H1 (cell line): ENCODE results near the gene ATP2C1. TPM values are rescaled to one million over a fixed set of nuclear protein-coding genes. Genes with fewer than 3 reads are reported as not detected.

Experiments used
- CTCF ChIA-PET: fragments of 300-600 bp; sonication (Branson Sonifier 250); formaldehyde crosslinking; loops from one replicate; lab custom pipeline; 2021; ENCODE audit not compliant: partially characterized antibody; lab: Charles Lee
- POLR2A ChIA-PET: fragments of 300-600 bp; sonication (Branson Sonifier 250); formaldehyde crosslinking; loops from one replicate; lab custom pipeline; 2021; ENCODE audit warnings: inconsistent platforms; ENCODE audit not compliant: partially characterized antibody; lab: Charles Lee
- DNase-seq, 2 experiments: peaks; one replicate each; pipeline versions ENCODE4 v3.0.0 to v3.0.0-alpha.2; 2010 to 2022; ENCODE audit warnings: low spot score in 2 of 2, low read depth in 1 of 2, mixed read lengths in 1 of 2
- FAIRE-seq: peaks from 2 replicates; lab custom pipeline; 2011; peaks lifted over from hg19 to GRCh38; lab: Jason Lieb, UNC
- H2AFZ ChIP-seq: 2 replicates; pipeline ENCODE4 v1.8.1; 2012; ENCODE audit warnings: low read length, inconsistent platforms
- H2AK5ac ChIP-seq: 2 replicates; pipeline ENCODE4 v1.6.1; 2013; ENCODE audit warnings: low read depth, low read length
- H2BK120ac ChIP-seq: replicated peaks from 2 replicates; pipeline ENCODE3; 2013; ENCODE audit warnings: low read depth, low read length, inconsistent platforms
- H2BK12ac ChIP-seq: 2 replicates; pipeline ENCODE4 v1.6.1; 2013; ENCODE audit warnings: low read depth, low read length
- H2BK15ac ChIP-seq: 2 replicates; pipeline ENCODE4 v1.6.1; 2013; ENCODE audit warnings: low read length
- H2BK20ac ChIP-seq: 2 replicates; pipeline ENCODE4 v1.6.1; 2013; ENCODE audit warnings: low read length
- H2BK5ac ChIP-seq: 2 replicates; pipeline ENCODE4 v1.6.1; 2013; ENCODE audit warnings: low read depth, low read length
- H3K14ac ChIP-seq: 2 replicates; pipeline ENCODE4 v1.6.1; 2013; ENCODE audit warnings: inconsistent platforms; ENCODE audit not compliant: insufficient read length
- H3K18ac ChIP-seq: 2 replicates; pipeline ENCODE4 v1.6.1; 2013; ENCODE audit warnings: low read length; ENCODE audit errors: extremely low read depth
- H3K23ac ChIP-seq: 2 replicates; pipeline ENCODE4 v1.6.1; 2013; ENCODE audit warnings: inconsistent platforms; ENCODE audit not compliant: insufficient read length
- H3K23me2 ChIP-seq: 2 replicates; pipeline ENCODE4 v1.6.1; 2013; ENCODE audit warnings: low read depth, low read length
- H3K27ac ChIP-seq: 2 replicates; pipeline ENCODE4 v1.6.1; 2011; ENCODE audit warnings: low read depth, low read length, inconsistent platforms
- H3K27me3 ChIP-seq, 4 experiments: replicated peaks in 1 of 4; 1 replicate in 1 of 4; 2 replicates in 3 of 4; pipeline versions ENCODE4 v1.6.1 to v1.8.1; 2011 to 2013; ENCODE audit warnings: low read length in 3 of 4, mild to moderate bottlenecking in 3 of 4, inconsistent platforms in 2 of 4, mixed read lengths in 2 of 4, moderate library complexity in 1 of 4; ENCODE audit not compliant: control insufficient read depth in 3 of 4, insufficient read depth in 3 of 4; ENCODE audit errors: extremely low read depth in 1 of 4
- H3K36me3 ChIP-seq, 4 experiments: 2 replicates each; pipeline versions ENCODE4 v1.6.1 to v1.8.1; 2011 to 2013; ENCODE audit warnings: mild to moderate bottlenecking in 4 of 4, low read length in 3 of 4, moderate library complexity in 2 of 4, control low read depth in 1 of 4, inconsistent platforms in 1 of 4; ENCODE audit not compliant: insufficient read depth in 4 of 4, control insufficient read depth in 2 of 4
- H3K4ac ChIP-seq: replicated peaks from 2 replicates; pipeline ENCODE3; 2013; ENCODE audit warnings: low read length, low read depth, mixed read lengths, inconsistent platforms; ENCODE audit not compliant: insufficient read length
- H3K4me1 ChIP-seq, 4 experiments: replicated peaks in 1 of 4; 1 replicate in 1 of 4; 2 replicates in 3 of 4; pipeline versions ENCODE4 v1.6.1 to v1.8.1; 2011 to 2013; ENCODE audit warnings: low read length in 3 of 4, inconsistent platforms in 2 of 4, mixed read lengths in 1 of 4; ENCODE audit not compliant: insufficient read depth in 4 of 4, control insufficient read depth in 3 of 4
- H3K4me2 ChIP-seq, 2 experiments: 2 replicates each; pipeline versions ENCODE4 v1.6.1 to v1.8.1; 2011 to 2013; ENCODE audit warnings: low read depth in 2 of 2, low read length in 2 of 2, control low read depth in 1 of 2, inconsistent platforms in 1 of 2, mild to moderate bottlenecking in 1 of 2; ENCODE audit not compliant: insufficient read depth in 1 of 2
- H3K4me3 ChIP-seq, 4 experiments: fragments of 200-600, 300-600 bp in 1 of 4; sonication (generic), shearing (Covaris generic), sonication (Bioruptor Twin) in 1 of 4; 2 replicates each; pipeline versions ENCODE4 v1.5.1 to v1.8.1; 2011 to 2016; ENCODE audit warnings: low read length in 4 of 4, low read depth in 3 of 4, control low read depth in 2 of 4, inconsistent platforms in 2 of 4, mild to moderate bottlenecking in 2 of 4, mixed read lengths in 1 of 4, moderate library complexity in 1 of 4; ENCODE audit not compliant: insufficient read depth in 2 of 4; ENCODE audit errors: extremely low read depth in 1 of 4
- H3K56ac ChIP-seq: replicated peaks from 2 replicates; pipeline ENCODE3; 2013; ENCODE audit warnings: low read depth, mild to moderate bottlenecking, mixed read lengths, low read length, inconsistent platforms; ENCODE audit not compliant: insufficient read length
- H3K79me1 ChIP-seq: 2 replicates; pipeline ENCODE4 v1.6.1; 2013; ENCODE audit warnings: low read depth, low read length, control low read depth
- H3K79me2 ChIP-seq, 2 experiments: 2 replicates each; pipeline versions ENCODE4 v1.6.1 to v1.8.1; 2012 to 2013; ENCODE audit warnings: low read length in 2 of 2, mild to moderate bottlenecking in 2 of 2, inconsistent platforms in 1 of 2; ENCODE audit not compliant: insufficient read depth in 2 of 2, control insufficient read depth in 1 of 2
- H3K9ac ChIP-seq, 4 experiments: replicated peaks in 1 of 4; 1 replicate in 1 of 4; 2 replicates in 3 of 4; pipeline versions ENCODE4 v1.6.1 to v1.8.1; 2011 to 2013; ENCODE audit warnings: low read depth in 3 of 4, low read length in 3 of 4, control low read depth in 2 of 4, mild to moderate bottlenecking in 2 of 4, moderate library complexity in 2 of 4, inconsistent platforms in 1 of 4; ENCODE audit errors: extremely low read depth in 1 of 4
- H3K9me3 ChIP-seq, 2 experiments: 2 replicates each; pipeline versions ENCODE4 v1.6.1 to v1.8.1; 2012 to 2013; ENCODE audit warnings: mild to moderate bottlenecking in 2 of 2, moderate library complexity in 2 of 2, control low read depth in 1 of 2, inconsistent platforms in 1 of 2, low read depth in 1 of 2, low read length in 1 of 2, mixed read lengths in 1 of 2; ENCODE audit not compliant: insufficient read depth in 2 of 2
- H4K20me1 ChIP-seq, 2 experiments: replicated peaks in 1 of 2; 2 replicates each; pipeline versions ENCODE3 to v1.8.1; 2011 to 2013; ENCODE audit warnings: inconsistent platforms in 2 of 2, low read length in 2 of 2, mild to moderate bottlenecking in 1 of 2; ENCODE audit not compliant: insufficient read depth in 2 of 2, control insufficient read depth in 1 of 2
- H4K5ac ChIP-seq: 2 replicates; pipeline ENCODE4 v1.6.1; 2013; ENCODE audit warnings: low read length, low read depth, mixed read lengths, inconsistent platforms; ENCODE audit not compliant: insufficient read length
- H4K8ac ChIP-seq: 2 replicates; pipeline ENCODE4 v1.8.0; 2013; ENCODE audit warnings: mild to moderate bottlenecking, moderate library complexity, low read length, inconsistent platforms; ENCODE audit not compliant: insufficient read depth; ENCODE audit errors: extremely low read depth
- H4K91ac ChIP-seq: replicated peaks from 2 replicates; pipeline ENCODE3; 2013; ENCODE audit warnings: low read length, mixed read lengths, inconsistent platforms; ENCODE audit not compliant: insufficient read length
- CBX5 ChIP-seq: fragments of 300-800, 300-1000 bp; sonication (generic); IDR thresholded peaks from 2 replicates; pipeline ENCODE4 v1.7.1; 2016; ENCODE audit warnings: antibody characterized with exemption, low read length, low read depth
- EGR1 ChIP-seq: IDR thresholded peaks from 2 replicates; pipeline ENCODE4 v1.6.1; 2011; ENCODE audit warnings: low read depth, low read length, borderline replicate concordance
- KDM4A ChIP-seq: IDR thresholded peaks from one replicate; pipeline ENCODE4 v1.7.1; 2012; ENCODE audit warnings: low read depth, mild to moderate bottlenecking, moderate library complexity, low read length, inconsistent platforms; ENCODE audit not compliant: severe bottlenecking
- NRF1 ChIP-seq: IDR thresholded peaks from 2 replicates; pipeline ENCODE4 v1.6.1; 2011; ENCODE audit warnings: mild to moderate bottlenecking, low read depth, low read length, improper control_type of control experiment
- RAD21 ChIP-seq, 2 experiments: IDR thresholded peaks in 1 of 2; conservative IDR thresholded peaks in 1 of 2; 2 replicates each; pipeline ENCODE4 v1.6.1; 2011; ENCODE audit warnings: low read depth in 2 of 2, low read length in 2 of 2, improper control_type of control experiment in 1 of 2, inconsistent platforms in 1 of 2, mild to moderate bottlenecking in 1 of 2, moderate library complexity in 1 of 2
- WGBS, 2 experiments: shearing (Covaris generic) in 1 of 2; methylation state at CpG; one replicate each; pipeline versions ENCODE4 v1.1.6 to v1.1.7; 2013 to 2015; ENCODE audit warnings: low lambda C conversion rate in 2 of 2, mixed read lengths in 2 of 2, inconsistent platforms in 1 of 2, low coverage in 1 of 2, missing lambda C conversion rate in 1 of 2; ENCODE audit not compliant: insufficient replicate concordance in 2 of 2, insufficient coverage in 1 of 2, insufficient read length in 1 of 2; ENCODE audit errors: extremely low coverage in 1 of 2, missing lambda C conversion rate in 1 of 2; 5-methylcytosine and 5-hydroxymethylcytosine counted together
- polyA plus RNA-seq, 7 experiments: library from polyadenylated mRNA; depleted of rRNA in 3 of 7; stranded (reverse) in 5 of 7; unstranded in 2 of 7; fragments of >200 nt in 5 of 7; fragments of 200-250 nt in 2 of 7; gene quantifications; 1 replicate in 5 of 7; 2 replicates in 1 of 7; 4 replicates in 1 of 7; pipeline versions ENCODE4 v1.2.1 to v1.2.3, GENCODE V29; 2011 to 2013; ENCODE audit warnings: missing spikeins in 2 of 7, mixed read lengths in 2 of 7
- total RNA-seq: library from RNA; stranded (reverse); fragmentation: NEBNext Ultra II Directional; extraction: Animal tissue kit (Norgen Biotek cat#: 25700); gene quantifications from 2 replicates; pipeline ENCODE4 v1.2.1, GENCODE V29; 2021

ATP2C1 gene
- total and polyA plus RNA-seq, 2 of the 8 experiments (the other 6 are each of a cell fraction or from before 2014, with no cell fraction given) = 50.7 to 68.5 TPM

DNA sequence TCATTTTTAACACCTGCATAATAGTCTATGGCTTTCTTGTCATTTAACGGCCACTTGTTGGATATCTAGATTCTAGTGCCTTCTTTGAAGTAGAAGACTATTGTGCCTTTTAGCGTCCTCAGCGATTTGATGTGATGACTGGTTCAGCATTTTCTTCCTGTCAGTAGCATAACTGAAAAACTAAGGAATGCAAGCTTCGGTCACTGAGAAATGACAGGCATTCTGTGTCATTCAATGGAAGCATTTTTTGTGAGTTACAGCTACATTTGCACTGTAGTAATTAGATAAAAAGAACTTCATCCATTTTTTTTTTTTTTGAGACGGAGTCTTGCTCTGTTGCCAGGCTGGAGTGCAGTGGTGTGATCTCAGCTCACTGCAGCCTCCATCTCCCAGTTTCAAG lies 143.1 kb downstream of the ATP2C1 start:
- 88% methylated on average over 4 of the region's 5 CpGs; no CpG with 5 or more reads in 1 of the 2 experiments for WGBS, 2 experiments
- Histone ChIP-seq H2BK15ac (no peak overlapping the region), H3K4me1 (peaks cover 0 to 2% (median 0%) of the 10 kb centered on the region in 4 experiments; a peak in 1 of 7 replicates), H3K9me3 (no peaks in the 10 kb centered on the region), H3K14ac (no peak overlapping the region), H3K36me3 (no peaks in the 10 kb centered on the region), H4K8ac (no peak overlapping the region), H3K56ac (no peak overlapping the region), H3K18ac (no peak overlapping the region), H2AFZ (no peak overlapping the region), H3K4me2 (no peak overlapping the region), H4K5ac (no peak overlapping the region), H4K20me1 (no peaks in the 10 kb centered on the region), H3K23me2 (no peaks in the 10 kb centered on the region), H3K79me2 (no peaks in the 10 kb centered on the region), H3K23ac (no peak overlapping the region), H4K91ac (no peak overlapping the region), H2AK5ac (no peak overlapping the region), H3K9ac (no peak overlapping the region), H2BK5ac (no peak overlapping the region)
- DNase-seq = no peak
- TF ChIP-seq KDM4A (no peak), CBX5 (no peak), RAD21 (IDR thresholded peaks at IDR 0.05 in 1 of 2, conservative IDR thresholded peaks at IDR 0.05 in 1 of 2; ENCODE audit: low read depth in 2 of 2, low read length in 2 of 2) (no peak), NRF1 (no peak), EGR1 (no peak)
- TF ChIP-seq, all 59 proteins: peak for 0
- no peak overlapping the region for H2BK12ac ChIP-seq
- ChIA-PET POLR2A (no interaction called here), CTCF (interaction anchor here (0.6 to 2.7 kb wide), 7 partner anchors 11 to 870 kb away, joined by 3 to 12 read pairs (median 4); partner anchors contain the start of genes ASTE1 and NEK11)
- H2BK20ac ChIP-seq = no peak overlapping the region
- no peak for FAIRE-seq
- no peak overlapping the region for H3K27ac ChIP-seq
- no peak overlapping the region for H3K4ac ChIP-seq
- no peaks in the 10 kb centered on the region for H3K79me1 ChIP-seq
- no peaks in the 10 kb centered on the region for H3K27me3 ChIP-seq
- H3K4me3 ChIP-seq = no peak overlapping the region
- H2BK120ac ChIP-seq = no peak overlapping the region
